ENCODE measurements around the gene GPATCH1.

- TF ChIP-seq CTCF (IDR thresholded peaks at IDR 0.05) (no peak), POLR2AphosphoS5 (IDR thresholded peaks at IDR 0.05) (no peak), POLR2A (IDR thresholded peaks at IDR 0.05) (no peak)
Observed at GRCh38 chr19:33093420-33094210, 12.6 kb downstream of the GPATCH1 start.

Measured in prostate gland (tissue), 2 donors.